Measurements from ENCODE around the gene TNKS1BP1. TPM values are rescaled to one million over a fixed set of nuclear protein-coding genes. Genes with fewer than 3 reads are reported as not detected.
A peak's percentile ranks its signal among the peaks of the same experiment; 100 is the strongest.
"Not testable (repeated sequence)": the region's sequence is repeated elsewhere in the genome, so short reads cannot be mapped to it uniquely, and the experiment has no call there.

TNKS1BP1 gene
- total RNA-seq, 1 experiment from 2014 or later = 17.8 TPM

DNA sequence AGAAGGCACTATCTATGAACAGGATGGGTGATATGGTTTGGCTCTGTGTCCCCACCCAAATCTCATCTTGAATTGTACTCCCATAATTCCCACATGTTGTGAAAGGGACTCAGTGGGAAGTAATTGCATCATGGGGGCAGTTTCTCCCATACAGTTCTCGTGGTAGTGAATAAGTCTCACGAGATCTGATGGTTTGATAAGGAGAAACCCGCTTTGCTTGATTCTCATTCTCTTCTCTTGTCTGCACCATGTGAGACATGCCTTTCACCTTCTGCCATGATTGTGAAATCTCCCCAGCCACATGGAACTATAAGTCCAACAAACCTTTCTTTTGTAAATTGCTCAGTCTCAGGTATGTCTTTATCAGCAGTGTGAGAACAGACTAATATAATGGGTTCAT, 28.5 kb downstream of the TNKS1BP1 start:
- DNase-seq (ENCODE audit: extremely low read depth, low read depth) = not testable (repeated sequence)

DNA sequence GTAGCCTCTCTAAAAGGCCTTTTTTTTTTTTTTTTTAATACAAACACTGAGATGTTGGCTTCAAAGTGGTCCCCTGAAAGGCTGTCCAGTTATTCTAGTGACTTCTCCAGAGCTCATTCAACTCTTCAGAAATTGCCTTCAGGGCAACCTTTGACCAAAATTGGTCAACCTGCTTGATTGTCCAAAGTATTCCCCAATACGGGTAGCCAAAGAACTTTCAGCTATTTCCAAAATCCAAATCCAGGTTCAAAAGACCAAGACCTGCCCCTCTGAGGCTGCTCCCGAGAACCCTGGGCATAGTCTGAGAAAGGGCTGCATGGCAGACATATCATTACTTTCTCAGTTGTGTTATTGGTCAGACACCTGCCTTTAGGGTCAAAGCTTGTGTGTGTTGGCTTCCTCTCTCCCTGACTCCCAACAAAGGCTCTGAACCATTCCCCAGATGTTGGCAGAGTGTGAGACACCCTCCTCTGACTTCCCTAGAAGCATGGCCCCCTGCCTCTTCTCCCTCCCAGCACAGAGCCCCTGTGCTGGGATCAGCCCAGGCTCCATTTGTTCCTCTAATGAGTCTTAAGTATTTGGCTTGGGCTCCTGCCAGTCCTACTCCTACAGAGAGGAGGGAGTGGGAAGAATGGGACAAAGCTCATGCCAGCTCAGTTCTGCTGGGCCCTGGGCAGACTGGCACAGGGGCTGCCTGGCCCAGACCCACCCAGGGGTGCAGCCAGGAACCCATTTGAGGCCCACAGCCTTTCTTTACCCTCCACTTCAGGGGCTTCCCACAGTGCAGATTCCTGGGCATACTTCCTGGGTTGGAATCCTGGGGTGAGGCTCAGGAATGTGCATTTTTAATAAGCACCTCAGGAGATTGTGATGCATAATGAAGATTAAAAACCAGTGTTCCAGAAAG, 30.3 kb downstream of the TNKS1BP1 start:
- no peak for DNase-seq (ENCODE audit: extremely low read depth, low read depth)

DNA sequence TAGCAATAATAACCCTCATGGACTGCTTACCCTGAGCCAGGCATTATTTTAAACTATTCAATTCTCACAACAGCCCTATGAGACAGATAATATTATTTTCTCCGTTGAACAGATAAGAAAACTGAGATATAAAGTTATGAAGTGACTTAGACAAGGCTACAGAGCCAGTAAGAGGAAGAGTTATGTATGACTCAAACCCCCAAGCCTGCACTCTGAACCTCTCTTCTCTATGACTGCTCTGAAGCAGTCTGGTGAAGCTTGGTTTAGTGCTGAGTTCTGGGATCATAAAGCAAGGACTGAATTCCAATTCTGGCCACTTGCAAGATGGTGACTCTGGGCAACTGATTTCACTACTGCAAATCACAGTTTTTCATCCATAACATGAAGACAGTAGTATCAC, 34.5 kb downstream of the TNKS1BP1 start:
- no peak for DNase-seq (ENCODE audit: extremely low read depth, low read depth)

DNA sequence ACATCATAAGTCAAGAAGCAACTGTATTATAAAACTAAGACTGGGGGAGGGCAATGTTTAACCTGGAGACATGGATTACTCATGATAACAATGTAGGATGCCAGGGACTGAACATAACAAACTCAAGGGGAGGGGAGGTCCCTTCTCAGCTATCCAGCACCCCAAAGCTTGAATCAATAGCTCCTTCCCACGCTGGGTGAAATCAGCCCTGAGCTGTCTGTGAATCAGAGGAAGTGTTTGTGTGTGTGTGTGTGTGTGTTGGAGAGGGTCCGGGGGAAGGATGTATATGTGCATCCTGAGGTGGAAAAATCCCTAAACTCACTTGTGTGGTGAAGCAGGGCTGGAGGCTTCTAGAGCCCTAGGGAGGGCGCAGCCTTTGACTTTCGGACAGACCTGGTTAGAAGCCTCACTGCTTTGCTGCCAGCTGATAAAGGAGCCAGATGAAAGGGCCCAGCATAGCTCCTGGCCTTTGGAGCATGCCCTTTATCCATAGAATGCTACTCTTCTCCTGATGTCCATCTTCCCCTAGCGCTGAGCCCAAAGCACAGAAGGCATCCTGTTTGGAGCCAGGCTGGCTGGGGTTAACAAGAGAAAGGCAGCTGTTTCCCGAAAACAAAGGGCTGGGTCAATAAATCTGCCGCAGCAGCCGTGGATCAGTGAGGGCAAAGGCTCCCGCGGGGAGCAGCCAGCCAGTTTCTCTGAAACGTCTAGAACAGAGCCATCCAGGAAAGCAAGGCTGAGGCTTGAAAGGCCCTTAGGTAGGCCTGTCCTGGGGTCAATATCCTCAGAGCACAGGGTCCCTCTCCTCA, 35.8 kb downstream of the TNKS1BP1 start:
- no peak for DNase-seq (ENCODE audit: extremely low read depth, low read depth)

DNA sequence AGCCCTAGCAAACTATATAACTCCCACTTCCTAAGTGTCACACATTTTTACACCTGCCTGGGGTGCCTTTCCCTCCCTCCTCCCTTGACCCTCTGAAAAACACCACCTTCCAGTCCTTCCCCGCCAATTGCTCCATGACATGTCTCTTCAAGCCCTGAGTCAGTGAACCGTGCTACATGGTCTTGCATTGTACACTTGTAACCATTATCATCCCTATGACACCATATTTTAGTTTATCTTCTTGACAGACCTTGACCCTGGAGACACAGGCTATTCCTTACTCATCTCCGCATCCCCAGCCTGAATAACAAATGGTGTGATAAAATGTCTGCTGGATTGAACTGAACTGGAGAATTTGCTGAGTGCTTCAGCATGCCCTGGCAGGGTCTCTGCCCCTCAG, 36.9 kb downstream of the TNKS1BP1 start:
- no peak for DNase-seq (ENCODE audit: extremely low read depth, low read depth)

DNA sequence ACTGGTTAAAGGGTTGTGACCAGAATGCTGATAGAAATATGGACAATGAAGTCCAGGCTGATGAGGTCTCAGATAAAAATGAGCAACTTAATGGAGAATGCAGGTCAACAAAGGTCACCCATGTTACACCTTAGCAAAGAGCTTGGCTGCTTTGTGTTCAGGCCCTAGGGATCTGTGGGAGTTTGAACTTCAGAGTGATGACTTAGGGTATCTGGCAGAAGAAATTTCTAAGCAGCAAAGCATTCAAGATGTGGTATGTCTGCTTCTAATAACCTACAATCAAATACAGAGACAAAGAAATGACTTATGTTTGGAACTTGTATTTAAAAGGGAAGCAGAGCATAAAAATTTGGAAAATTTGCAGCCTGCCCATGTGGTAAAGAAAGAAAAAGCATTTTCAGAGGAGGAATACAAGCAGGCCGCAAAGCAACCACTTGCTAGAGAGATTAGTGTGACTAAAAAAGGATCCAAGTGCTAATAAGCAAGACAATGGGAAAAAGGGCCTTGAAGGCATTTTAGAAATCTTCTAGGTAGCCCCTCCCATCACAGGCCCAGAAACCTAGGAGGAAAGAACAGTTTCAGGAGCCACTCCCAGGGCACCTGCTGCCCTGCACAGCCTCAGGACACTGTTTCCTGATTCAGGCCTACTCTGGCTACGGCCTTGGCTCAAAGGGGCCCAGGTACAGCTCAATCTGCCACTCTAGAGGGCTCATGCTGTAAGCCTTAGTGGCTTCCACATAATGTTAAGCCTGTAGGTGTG, 41.3 kb downstream of the TNKS1BP1 start:
- no peak for DNase-seq (ENCODE audit: extremely low read depth, low read depth)

DNA sequence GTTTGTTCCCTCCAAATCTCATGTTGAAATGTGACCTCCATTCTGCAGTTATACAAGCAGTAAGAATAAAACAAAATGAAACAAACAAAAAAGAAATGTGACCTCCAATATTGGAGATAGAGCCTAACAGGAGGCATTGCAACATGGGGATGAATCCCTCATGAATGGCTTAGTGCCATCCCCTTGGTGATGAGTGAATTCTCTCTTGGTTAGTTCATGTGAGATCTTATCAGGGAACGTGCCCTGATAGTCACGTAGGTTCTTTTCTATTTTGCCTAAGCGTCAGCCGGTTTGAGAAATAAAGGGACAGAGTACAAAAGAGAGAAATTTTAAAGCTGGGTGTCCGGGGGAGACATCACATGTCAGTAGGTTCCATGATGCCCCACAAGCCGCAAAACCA, 43.2 kb downstream of the TNKS1BP1 start:
- not testable (repeated sequence) for DNase-seq (ENCODE audit: extremely low read depth, low read depth)

DNA sequence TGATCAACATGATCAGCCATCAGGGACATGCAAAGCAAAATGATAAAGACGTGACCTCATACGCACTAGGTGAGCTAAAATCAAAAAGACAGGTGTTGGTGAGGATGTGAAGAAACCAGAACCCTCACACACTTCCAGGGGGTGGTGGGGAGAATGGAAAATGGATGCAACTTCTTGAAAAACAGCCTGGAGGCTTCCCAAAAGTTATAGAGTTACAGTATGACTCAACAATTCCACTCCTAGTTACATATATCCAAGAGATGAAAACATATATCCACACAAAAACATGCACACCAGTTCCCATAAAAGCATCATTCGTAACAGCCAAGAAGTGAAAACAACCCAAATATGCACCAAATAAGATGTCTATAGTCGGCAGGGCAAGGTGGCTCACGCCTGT, 45.6 kb downstream of the TNKS1BP1 start:
- DNase-seq (ENCODE audit: extremely low read depth, low read depth) = no peak

DNA sequence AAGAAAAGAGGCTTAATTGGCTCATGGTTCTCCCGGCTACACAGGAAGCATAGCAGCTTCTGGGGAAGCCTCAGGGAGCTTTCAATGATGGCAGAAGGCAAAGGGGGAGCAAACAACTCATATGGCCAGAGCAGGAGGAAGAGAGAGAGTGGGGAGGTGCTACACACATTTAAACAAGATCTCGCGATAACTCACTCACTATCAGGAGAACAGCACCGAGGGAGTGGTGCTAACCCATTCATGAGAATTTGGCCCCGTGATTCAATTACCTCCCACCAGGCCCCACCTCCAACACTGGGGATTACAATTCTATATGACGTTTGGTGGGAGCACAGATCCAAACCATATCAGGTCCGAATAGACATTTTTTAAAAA, 46.0 kb downstream of the TNKS1BP1 start:
- DNase-seq (ENCODE audit: extremely low read depth, low read depth) = peak; percentile 3

DNA sequence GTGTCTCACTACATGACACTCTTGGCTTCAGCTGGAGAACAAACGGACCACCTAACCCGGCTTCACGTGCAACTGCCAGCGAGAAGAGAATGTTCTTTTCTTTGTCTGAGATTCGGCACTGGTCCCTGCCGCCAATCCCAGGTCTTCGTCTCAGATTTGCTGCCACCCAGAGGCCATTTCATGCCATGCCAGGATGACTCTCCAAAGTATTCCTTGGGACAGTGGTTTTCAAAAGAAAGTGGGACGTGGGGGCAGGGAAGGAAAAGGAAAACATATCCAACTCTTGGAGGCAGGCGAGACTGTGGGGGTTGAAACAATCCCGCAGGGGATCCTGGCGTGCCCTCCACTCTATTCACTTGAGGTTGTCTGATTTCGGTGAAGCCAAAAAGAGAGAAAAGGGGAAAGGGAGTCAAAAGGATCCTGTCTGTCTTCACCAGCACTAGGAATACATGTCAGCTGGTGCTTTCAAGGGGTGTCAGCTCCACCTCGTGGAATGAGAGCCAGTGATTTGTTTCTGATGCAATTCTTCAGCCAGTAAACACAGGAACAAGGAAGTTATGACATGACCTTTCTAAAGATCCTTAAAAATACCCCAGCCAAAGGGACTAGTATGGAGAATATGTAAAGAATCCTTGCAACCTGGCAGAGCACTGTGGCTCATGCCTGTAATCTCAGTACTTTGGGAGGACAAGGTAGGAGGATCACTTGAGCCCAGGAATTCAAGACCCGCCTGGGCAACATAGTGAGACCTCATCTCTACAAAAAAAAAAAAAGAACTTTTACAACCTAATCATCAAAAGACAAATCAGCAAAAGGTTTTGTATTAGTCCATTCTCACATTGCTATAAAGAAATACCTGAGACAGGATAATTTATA, 46.7 kb downstream of the TNKS1BP1 start:
- peak; percentile 80 for DNase-seq (ENCODE audit: extremely low read depth, low read depth)

DNA sequence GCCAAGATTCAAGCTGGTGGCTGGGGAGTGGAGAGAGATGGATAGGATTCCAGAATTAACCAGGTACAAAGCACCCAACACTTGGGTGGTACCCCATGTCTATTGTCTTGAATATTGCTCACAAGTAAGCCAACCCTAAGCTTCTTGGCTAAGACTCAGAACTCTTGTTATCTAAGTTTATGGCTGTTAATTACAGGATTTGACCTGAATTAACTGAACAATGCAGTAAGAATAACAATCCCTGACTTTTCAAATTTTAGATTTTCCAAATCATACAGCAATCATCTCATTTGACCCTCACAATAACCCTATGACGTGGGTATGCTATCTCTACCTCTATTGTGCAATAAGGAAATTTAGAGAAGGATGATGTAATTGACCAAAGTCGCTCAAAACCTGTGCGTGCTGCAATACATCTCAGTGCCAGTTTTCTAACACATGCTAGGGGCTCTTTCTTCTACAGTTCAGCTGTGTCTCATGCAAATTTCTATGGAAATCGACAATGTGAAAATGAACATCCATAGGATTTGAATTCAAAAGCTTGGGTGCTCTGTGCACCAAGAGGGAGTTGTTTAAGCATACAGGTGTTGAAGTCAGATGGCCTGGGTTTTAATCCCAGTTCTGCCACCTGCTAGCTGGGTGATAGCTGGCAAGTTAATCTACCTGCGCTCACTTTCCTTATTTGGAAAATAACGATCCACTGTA, 47.6 kb downstream of the TNKS1BP1 start:
- DNase-seq (ENCODE audit: extremely low read depth, low read depth) = no peak

DNA sequence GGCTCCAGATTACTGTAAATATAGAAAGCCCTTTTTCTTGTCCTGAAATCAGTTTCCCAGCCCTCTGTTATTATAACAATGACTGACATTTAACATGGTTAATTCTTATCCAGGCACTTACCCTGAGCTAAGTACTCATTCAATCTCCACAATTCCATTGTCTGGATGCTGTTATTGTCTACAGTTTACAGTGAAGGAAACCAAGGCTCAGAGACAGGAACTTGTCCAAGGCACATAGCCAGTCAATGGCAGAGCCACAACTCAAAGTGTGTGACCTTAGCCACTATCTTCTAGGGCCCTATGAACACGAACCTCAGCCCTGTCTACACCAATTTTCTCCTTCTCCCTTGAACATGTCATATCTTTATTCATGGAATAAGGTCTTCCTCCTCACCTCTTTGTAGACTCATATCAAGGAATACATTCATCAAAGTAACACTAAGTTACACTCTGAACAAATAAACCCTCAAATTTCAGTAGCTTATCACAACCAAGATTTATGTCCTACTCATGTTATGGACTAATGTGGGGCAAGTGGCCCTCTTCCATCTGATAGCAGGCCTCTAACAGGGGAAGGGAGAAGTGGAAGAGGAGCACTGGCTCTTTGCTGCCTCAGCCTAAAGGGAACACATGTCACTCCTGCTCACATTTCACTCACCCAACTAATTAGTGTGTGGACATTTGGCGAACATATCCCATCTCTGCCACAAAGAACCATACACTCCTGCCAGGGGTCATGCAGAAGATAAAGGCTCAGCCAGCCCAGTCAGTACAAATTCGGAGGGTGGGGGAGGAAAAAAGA, 48.4 kb downstream of the TNKS1BP1 start:
- no peak for DNase-seq (ENCODE audit: extremely low read depth, low read depth)

DNA sequence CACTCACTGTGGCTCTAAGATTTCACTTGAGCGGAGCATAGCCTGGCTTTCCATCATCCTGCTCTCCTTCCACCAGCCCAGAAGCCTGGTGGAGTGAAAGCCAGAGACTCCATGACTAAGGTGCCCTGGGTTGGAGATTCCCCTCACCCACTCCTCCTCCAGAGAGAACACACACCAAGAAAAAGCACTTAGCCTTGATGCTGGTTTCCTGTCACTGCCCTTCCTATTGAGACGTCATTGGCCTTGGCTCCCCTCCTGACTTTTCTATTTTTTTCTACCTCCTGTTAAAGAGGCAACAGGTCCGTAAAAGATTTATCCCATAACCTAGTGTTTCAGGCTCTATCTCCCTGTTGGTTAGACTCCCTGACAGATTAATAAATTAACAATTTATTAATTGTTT, 49.2 kb downstream of the TNKS1BP1 start:
- no peak for DNase-seq (ENCODE audit: extremely low read depth, low read depth)

DNA sequence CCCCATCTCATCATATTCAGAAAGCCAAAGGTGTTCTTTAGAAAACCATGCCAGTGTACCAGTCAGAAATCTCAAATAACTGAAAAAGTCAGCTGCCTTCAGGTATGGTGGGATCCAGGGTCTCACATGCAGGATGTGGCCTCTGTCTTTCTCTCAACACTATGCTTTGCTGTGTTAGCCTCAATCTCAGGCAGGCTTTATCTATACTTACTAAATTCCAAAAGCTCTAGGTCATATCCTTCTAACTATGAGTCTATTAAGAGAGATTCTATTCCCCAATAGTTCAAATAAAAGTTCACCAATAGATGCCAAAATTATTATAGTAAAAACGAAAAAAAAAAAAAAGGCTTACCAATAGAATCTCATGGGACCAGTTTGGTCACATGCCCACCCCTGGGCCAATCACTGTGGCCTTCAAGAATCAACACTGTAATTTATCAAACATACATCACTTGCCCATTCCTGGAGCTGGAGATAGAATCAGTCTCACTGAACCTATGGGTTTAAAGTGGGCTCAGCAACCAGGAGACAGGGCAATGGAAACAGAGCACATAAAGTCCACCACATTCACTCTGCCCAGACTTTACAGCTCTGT, 49.8 kb downstream of the TNKS1BP1 start:
- DNase-seq (ENCODE audit: extremely low read depth, low read depth) = no peak

DNA sequence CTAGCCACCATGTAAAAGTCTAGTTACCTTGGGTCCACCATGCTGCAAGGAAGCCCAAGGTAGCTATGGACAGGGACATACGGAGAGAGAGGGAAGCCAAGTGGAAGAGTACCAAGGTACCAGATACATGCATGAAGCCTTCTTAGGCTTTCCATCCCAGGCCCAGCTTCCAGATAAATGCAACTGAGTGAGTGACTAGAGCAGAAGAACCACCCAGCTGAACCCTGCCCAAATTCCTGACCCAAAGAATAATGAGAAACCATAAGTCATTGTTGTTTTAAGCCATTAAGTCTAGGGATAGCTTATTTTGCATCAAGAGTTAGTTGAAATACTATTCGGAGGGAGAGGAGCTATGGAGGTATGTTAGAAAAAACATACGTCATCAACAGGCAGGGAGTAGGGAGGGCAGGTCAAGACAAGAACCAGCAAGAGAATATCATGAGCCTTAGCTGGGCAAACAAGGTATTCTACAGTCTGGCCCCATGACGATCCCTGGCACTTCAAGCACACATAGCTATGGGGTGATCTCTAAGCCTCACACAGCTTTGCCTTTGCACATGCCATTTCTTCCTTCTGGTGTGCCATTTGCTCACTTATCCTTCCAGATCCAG, 51.2 kb downstream of the TNKS1BP1 start:
- no peak for DNase-seq (ENCODE audit: extremely low read depth, low read depth)

DNA sequence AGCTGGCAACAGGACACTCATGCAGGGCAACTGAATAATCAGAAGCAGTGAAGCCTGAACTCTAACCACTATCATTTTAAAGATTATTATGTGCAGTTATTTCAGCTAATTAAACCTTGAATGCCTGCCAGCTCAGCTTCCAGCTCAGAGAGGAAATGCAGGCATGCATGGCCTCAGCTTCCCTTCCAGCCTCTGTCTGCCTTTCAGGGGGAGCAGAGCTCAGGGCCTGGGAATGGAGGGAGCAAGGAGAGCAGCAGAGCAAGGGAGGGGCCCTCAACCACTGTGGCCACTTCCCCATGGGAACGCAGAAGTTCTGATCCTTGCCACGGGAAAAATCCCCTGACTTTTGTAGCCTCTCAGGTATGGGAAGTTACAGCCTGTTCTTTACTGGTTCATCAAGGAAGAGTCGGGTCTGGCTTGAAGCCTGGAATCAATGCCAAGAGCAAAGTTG, 55.2 kb downstream of the TNKS1BP1 start:
- DNase-seq (ENCODE audit: extremely low read depth, low read depth) = no peak

DNA sequence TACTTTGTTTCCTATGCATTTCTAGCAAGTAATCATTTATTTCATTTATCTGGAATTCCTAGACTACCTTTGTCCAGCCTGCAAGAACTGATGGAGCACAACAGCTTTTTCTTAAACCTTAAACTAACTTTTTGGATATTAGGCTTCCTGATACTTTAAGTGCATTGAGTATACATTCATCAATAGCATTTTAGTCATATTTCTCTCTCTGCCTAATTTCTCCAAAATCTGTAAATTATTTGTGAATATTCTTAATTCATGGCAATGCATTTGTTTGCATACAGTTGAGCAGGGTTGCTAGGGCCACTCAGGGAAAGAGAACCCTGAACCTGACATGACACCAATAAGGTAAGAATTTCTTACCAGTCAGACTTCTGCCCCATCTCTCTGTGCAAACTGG, 58.6 kb downstream of the TNKS1BP1 start:
- DNase-seq (ENCODE audit: extremely low read depth, low read depth) = no peak

DNA sequence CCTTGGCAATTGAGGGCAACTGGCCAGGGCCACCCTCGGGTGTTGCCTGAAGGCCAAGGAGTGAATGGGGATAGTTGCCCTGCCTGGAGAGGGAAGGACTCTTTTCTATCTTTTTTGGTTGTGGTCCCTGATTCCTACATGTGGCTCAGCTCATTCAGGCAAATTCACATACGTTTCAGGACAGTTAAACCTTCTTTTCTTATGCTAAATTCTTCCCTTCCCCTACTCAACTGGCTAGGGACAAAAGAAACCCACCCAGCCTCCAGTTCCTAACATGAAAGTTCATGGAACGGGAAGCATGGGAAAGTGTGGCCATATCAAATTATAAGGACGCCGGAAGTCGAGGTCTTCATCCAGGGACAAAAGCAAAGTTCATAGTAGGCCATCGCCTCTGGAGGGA, 61.4 kb downstream of the TNKS1BP1 start:
- DNase-seq (ENCODE audit: extremely low read depth, low read depth) = no peak

Data from NCI-H460 (cell line).